ENCODE results near the gene NUP155. TPM values are rescaled to one million over a fixed set of nuclear protein-coding genes. Genes with fewer than 3 reads are reported as not detected.
A peak's percentile ranks its signal among the peaks of the same experiment; 100 is the strongest.
"Not testable (repeated sequence)": the region's sequence is repeated elsewhere in the genome, so short reads cannot be mapped to it uniquely, and the experiment has no call there.

The NUP155 gene
- total and polyA plus RNA-seq, 7 experiments from 2014 or later, result 18.7 to 51.2 (median 24.7) TPM

DNA sequence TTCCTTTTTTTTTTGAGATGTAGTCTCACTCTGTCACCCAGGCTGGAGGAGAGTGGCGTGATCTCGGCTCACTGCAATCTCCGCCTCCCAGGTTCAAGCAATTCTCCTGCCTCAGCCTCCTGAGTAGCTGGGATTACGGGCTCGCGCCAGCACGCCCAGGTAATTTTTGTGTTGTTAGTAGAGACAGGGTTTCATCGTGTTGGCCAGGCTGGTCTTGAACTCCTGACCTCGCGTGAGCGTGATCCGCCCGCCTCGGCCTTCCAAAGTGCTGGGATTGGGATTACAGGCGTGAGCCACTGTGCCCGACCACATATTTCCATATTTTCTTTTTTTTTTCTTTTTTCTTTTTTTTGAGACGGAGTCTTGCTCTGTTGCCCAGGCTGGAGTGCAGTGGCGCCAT lies 28.2 kb downstream of the NUP155 start:
- DNase-seq; H3K4me1 ChIP-seq (ENCODE audit: control insufficient read depth in 2 of 2, insufficient read depth in 2 of 2, low read length in 2 of 2); H3K4me1 Mint-ChIP-seq; H3K9me3 Mint-ChIP-seq; ATAC-seq; H3K27ac Mint-ChIP-seq; H3K4me3 ChIP-seq (ENCODE audit: low read length); H3K4me3 Mint-ChIP-seq; H3K27me3 ChIP-seq (ENCODE audit: control insufficient read depth in 2 of 2, insufficient read depth in 2 of 2, low read length in 2 of 2); H3K27ac ChIP-seq (ENCODE audit: low read depth, low read length); intact Hi-C loops (cut with micrococcal nuclease); H3K27me3 Mint-ChIP-seq; CTCF ChIA-PET; H3K9me3 ChIP-seq (ENCODE audit: control insufficient read depth in 2 of 3, low read length in 3 of 3): not testable (repeated sequence)
- peaks cover 10 to 74% (median 21%) of the 10 kb centered on the region in 3 experiments for H3K36me3 ChIP-seq (ENCODE audit: control insufficient read depth in 2 of 3, insufficient read depth in 3 of 3, low read length in 3 of 3)
- POLR2A ChIA-PET, result interaction anchor here (1.1 kb wide), 1 partner anchor 28 kb away, joined by 3 read pairs; the partner anchor contains the start of gene NUP155
- H3K36me3 Mint-ChIP-seq, result peaks cover 8 to 34% (median 21%) of the 10 kb centered on the region in 5 donors

GRCh38 chr5:37334754-37335153 lies 36.2 kb downstream of the NUP155 start:
- H3K4me1 ChIP-seq (ENCODE audit: control insufficient read depth in 2 of 2, insufficient read depth in 2 of 2, low read length in 2 of 2); POLR2A ChIA-PET: not testable (repeated sequence)

DNA sequence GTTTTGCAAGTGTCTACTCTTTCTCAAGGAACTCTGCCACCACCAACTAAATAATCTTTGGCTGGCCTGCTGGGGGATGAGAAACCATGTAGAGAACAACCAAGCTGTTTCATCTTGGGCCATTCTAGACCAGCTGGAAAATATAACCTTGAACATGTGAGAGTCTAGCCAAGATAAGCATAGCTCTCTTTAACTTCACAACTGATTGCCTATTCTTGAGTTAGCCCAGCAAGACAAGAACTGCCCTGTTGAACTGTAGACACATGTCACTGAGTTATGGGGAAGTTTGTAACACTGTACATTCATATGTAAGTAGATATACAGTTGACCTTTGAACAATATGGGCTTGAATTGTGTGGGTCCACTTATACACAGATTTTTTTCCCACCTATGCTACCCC lies 44.4 kb downstream of the NUP155 start:
- H3K27ac Mint-ChIP-seq, result no peak overlapping the region
- H3K27me3 Mint-ChIP-seq, result no peaks in the 10 kb centered on the region
- H3K27ac ChIP-seq (ENCODE audit: low read depth, low read length), result no peak overlapping the region

More at GRCh38 chr5:37334754-37335153, 36.2 kb downstream of the NUP155 start:
- H3K4me1 Mint-ChIP-seq; H3K27ac ChIP-seq (ENCODE audit: low read depth, low read length); H3K9me3 Mint-ChIP-seq; H3K9me3 ChIP-seq (ENCODE audit: control insufficient read depth in 2 of 3, low read length in 3 of 3); ATAC-seq; H3K27ac Mint-ChIP-seq; intact Hi-C loops (cut with micrococcal nuclease); H3K4me3 Mint-ChIP-seq; H3K4me3 ChIP-seq (ENCODE audit: low read length); H3K27me3 ChIP-seq (ENCODE audit: control insufficient read depth in 2 of 2, insufficient read depth in 2 of 2, low read length in 2 of 2); H3K27me3 Mint-ChIP-seq; DNase-seq: not testable (repeated sequence)
- H3K36me3 Mint-ChIP-seq, result peaks cover 3 to 31% (median 15%) of the 10 kb centered on the region in 5 donors
- CTCF ChIA-PET, result interaction anchor here (0.7 kb wide), 1 partner anchor 40 kb away, joined by 4 read pairs; no protein-coding TSS in a partner anchor
- H3K36me3 ChIP-seq (ENCODE audit: control insufficient read depth in 2 of 3, insufficient read depth in 3 of 3, low read length in 3 of 3), result peaks cover 2 to 59% (median 8%) of the 10 kb centered on the region in 3 experiments

DNA sequence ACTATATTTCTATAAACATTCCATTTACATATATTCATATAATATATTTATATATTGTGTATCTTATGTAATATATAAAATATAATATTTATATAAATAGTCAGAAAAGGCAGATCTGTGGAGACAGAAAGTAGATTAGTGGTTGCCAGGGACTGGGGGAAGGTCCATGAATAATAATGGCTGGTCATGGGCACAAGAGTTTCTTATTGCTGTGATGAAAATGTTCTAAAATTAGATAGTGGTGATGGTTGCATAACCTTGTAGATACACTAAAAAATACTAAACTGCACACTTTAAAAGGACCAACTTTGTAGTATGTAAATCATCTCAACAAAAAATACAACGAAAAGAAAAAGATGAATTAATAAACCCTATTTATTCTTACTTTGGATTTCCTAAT lies 47.3 kb downstream of the NUP155 start:
- POLR2A ChIA-PET, result no interaction called here
- no peak overlapping the region for H3K4me3 ChIP-seq (ENCODE audit: low read length)
- peaks cover 14 to 57% (median 28%) of the 10 kb centered on the region in 5 donors for H3K36me3 Mint-ChIP-seq
- CTCF ChIA-PET, result no interaction called here
- H3K4me1 ChIP-seq (ENCODE audit: control insufficient read depth in 2 of 2, insufficient read depth in 2 of 2, low read length in 2 of 2), result no peaks in the 10 kb centered on the region
- H3K27me3 ChIP-seq (ENCODE audit: control insufficient read depth in 2 of 2, insufficient read depth in 2 of 2, low read length in 2 of 2), result no peaks in the 10 kb centered on the region
- intact Hi-C loops (cut with micrococcal nuclease), result no loop called here
- H3K4me1 Mint-ChIP-seq, result peaks cover 0 to 6% (median 0%) of the 10 kb centered on the region in 7 donors
- no peaks in the 10 kb centered on the region for H3K27me3 Mint-ChIP-seq
- H3K9me3 ChIP-seq (ENCODE audit: control insufficient read depth in 2 of 3, low read length in 3 of 3), result no peaks in the 10 kb centered on the region
- no peak overlapping the region for H3K27ac Mint-ChIP-seq
- DNase-seq, result no peak
- H3K36me3 ChIP-seq (ENCODE audit: control insufficient read depth in 2 of 3, insufficient read depth in 3 of 3, low read length in 3 of 3), result peaks cover 13 to 83% (median 19%) of the 10 kb centered on the region in 3 experiments
- H3K9me3 Mint-ChIP-seq, result no peaks in the 10 kb centered on the region
- no peak overlapping the region for H3K27ac ChIP-seq (ENCODE audit: low read depth, low read length)
- ATAC-seq, result no peak
- no peak overlapping the region for H3K4me3 Mint-ChIP-seq

More for the DNA sequence above, 44.4 kb downstream of the NUP155 start:
- Histone ChIP-seq H3K4me3 (ENCODE audit: low read length) (no peak overlapping the region), H3K27me3 (ENCODE audit: control insufficient read depth in 2 of 2, insufficient read depth in 2 of 2, low read length in 2 of 2) (no peaks in the 10 kb centered on the region), H3K36me3 (ENCODE audit: control insufficient read depth in 2 of 3, insufficient read depth in 3 of 3, low read length in 3 of 3) (peaks cover 13 to 81% (median 19%) of the 10 kb centered on the region in 3 experiments), H3K4me1 (ENCODE audit: control insufficient read depth in 2 of 2, insufficient read depth in 2 of 2, low read length in 2 of 2) (no peaks in the 10 kb centered on the region), H3K9me3 (ENCODE audit: control insufficient read depth in 2 of 3, low read length in 3 of 3) (no peaks in the 10 kb centered on the region)
- ChIA-PET POLR2A (no interaction called here), CTCF (no interaction called here)
- intact Hi-C loops (cut with micrococcal nuclease), result no loop called here
- no peak for DNase-seq
- Mint-ChIP-seq H3K9me3 (no peaks in the 10 kb centered on the region), H3K4me1 (no peaks in the 10 kb centered on the region), H3K4me3 (no peak overlapping the region), H3K36me3 (peaks cover 6 to 50% (median 15%) of the 10 kb centered on the region in 5 donors)
- ATAC-seq, result no peak

DNA sequence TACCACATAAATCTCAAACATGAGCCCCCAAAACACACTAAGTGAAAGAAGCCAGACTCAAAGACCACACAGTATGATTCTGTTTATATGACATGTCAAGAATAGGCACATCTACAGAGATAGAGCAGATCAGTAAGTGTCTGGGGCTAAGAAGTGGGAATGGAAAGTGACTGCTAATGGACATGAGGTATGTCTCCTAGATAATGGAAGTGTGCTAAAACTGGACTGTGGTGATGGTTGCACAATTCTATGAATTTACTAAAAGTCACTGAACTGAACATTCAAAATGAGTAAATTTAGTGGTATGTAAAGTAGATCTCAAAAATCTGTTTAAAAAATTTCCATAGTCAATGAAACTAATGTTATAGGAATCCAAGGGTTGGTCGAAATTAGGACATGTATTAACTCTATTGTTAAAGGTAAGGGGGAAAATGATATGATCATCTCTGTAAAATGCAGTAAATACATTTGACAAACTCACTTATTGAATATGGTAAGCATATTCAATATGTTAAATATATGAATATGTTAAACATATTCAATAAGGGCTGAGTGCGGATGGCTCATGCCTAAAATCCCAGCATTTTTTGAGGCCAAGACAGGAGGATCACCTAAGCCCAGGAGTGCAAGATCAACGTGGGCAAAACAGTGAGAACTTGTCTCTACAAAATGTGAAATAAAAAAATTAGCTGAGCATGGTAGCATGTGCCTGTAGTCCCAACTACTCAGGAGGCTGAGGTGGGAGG lies 51.7 kb downstream of the NUP155 start:
- Mint-ChIP-seq H3K9me3 (no peaks in the 10 kb centered on the region), H3K36me3 (peaks cover 12 to 56% (median 34%) of the 10 kb centered on the region in 5 donors), H3K27me3 (no peaks in the 10 kb centered on the region), H3K27ac (peak overlapping the region in 1 of 9 donors; percentile 38), H3K4me1 (peaks cover 0 to 16% (median 0%) of the 10 kb centered on the region in 7 donors), H3K4me3 (no peak overlapping the region)
- H3K36me3 ChIP-seq (ENCODE audit: control insufficient read depth in 2 of 3, insufficient read depth in 3 of 3, low read length in 3 of 3), result peaks cover 0 to 77% (median 10%) of the 10 kb centered on the region in 3 experiments
- no peak overlapping the region for H3K4me3 ChIP-seq (ENCODE audit: low read length)
- intact Hi-C loops (cut with micrococcal nuclease), result loop anchor here in 1 of 2 donors (10.0 kb wide), 1 partner anchor 274 kb away; no protein-coding TSS in a partner anchor
- DNase-seq (no peak), ATAC-seq (no peak)
- no peaks in the 10 kb centered on the region for H3K27me3 ChIP-seq (ENCODE audit: control insufficient read depth in 2 of 2, insufficient read depth in 2 of 2, low read length in 2 of 2)
- H3K4me1 ChIP-seq (ENCODE audit: control insufficient read depth in 2 of 2, insufficient read depth in 2 of 2, low read length in 2 of 2), result no peaks in the 10 kb centered on the region
- H3K9me3 ChIP-seq (ENCODE audit: control insufficient read depth in 2 of 3, low read length in 3 of 3), result no peaks in the 10 kb centered on the region
- ChIA-PET CTCF (no interaction called here), POLR2A (interaction anchor here (0.6 kb wide), 1 partner anchor 1938 kb away, joined by 3 read pairs; no protein-coding TSS in a partner anchor)
- H3K27ac ChIP-seq (ENCODE audit: low read depth, low read length), result no peak overlapping the region

GRCh38 chr5:37316027-37316426 lies 54.9 kb downstream of the NUP155 start:
- peaks cover 18 to 69% (median 40%) of the 10 kb centered on the region in 5 donors for H3K36me3 Mint-ChIP-seq
- ChIA-PET POLR2A (no interaction called here), CTCF (no interaction called here)
- intact Hi-C loops (cut with micrococcal nuclease), result loop anchor here in 1 of 2 donors (10.0 kb wide), 1 partner anchor 271 kb away; no protein-coding TSS in a partner anchor
- H3K27me3 Mint-ChIP-seq, result no peaks in the 10 kb centered on the region
- no peak overlapping the region for H3K4me3 Mint-ChIP-seq
- no peaks in the 10 kb centered on the region for H3K9me3 ChIP-seq (ENCODE audit: control insufficient read depth in 2 of 3, low read length in 3 of 3)
- no peaks in the 10 kb centered on the region for H3K9me3 Mint-ChIP-seq
- no peak overlapping the region for H3K27ac ChIP-seq (ENCODE audit: low read depth, low read length)
- DNase-seq (no peak), ATAC-seq (no peak)
- H3K4me3 ChIP-seq (ENCODE audit: low read length), result no peak overlapping the region
- peaks cover 10 to 80% (median 13%) of the 10 kb centered on the region in 3 experiments for H3K36me3 ChIP-seq (ENCODE audit: control insufficient read depth in 2 of 3, insufficient read depth in 3 of 3, low read length in 3 of 3)
- no peaks in the 10 kb centered on the region for H3K27me3 ChIP-seq (ENCODE audit: control insufficient read depth in 2 of 2, insufficient read depth in 2 of 2, low read length in 2 of 2)
- peaks cover 0 to 16% (median 0%) of the 10 kb centered on the region in 7 donors for H3K4me1 Mint-ChIP-seq
- H3K4me1 ChIP-seq (ENCODE audit: control insufficient read depth in 2 of 2, insufficient read depth in 2 of 2, low read length in 2 of 2), result no peaks in the 10 kb centered on the region
- no peak overlapping the region for H3K27ac Mint-ChIP-seq
